GM10266 (cell line): Measurements from ENCODE around the gene REEP6.

Experiments
- DNase-seq: peaks from one replicate; pipeline ENCODE4 v3.0.0; 2012; ENCODE audit errors: extremely low spot score
- TF ChIP-seq, protein P1 (sequence below): IDR thresholded peaks from 2 replicates; pipeline ENCODE4 v1.5.1; 2012; ENCODE audit warnings: mild to moderate bottlenecking, low read depth; ENCODE audit not compliant: control insufficient read depth, insufficient read depth; ENCODE audit errors: missing control alignments

REEP6 gene

DNA sequence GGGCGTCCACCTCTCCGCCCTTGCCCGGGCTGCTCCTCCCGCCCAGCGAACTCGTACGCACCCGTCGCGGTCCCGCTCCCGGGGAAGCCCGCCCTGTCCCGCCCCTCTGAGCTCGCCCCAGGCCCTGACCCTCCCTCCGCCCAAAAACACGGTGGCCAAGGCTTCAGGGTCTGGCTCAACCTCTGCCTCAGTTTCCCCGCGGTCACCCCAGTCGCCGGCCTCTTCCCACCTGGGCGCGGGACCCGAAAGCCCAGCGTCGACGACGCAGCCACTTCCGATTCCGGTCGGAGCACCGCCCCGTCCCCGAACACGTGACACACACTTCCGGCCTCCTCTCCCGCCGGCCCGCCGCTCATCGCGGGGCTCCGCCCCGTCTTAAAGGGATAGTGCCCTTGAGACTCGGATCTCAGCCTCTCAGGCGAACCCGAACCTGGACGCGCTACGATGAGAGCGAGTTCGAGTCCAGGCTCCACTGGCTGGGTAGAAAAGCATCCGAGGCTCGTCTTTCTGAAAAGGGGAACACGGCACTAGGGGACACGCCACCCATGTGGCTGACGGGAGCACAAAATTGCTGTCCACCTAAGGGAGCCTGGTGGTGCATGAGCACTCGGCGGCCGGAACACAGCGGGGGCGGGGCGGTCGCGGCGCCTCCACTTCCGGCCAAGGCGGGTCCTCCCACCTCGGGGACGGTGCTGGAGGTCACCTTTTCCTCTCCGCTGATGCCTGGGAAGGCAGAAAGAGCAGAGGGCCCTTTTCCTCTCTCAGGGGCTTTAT, 11.9 kb upstream of the REEP6 start, which contains the start of gene C19orf25:
Gene C19orf25, minus strand, starts transcription at position 282 of the 774 bp plus-strand sequence. CDS start 312 bp downstream, outside the sequence.
- TF ChIP-seq, protein P1, sequence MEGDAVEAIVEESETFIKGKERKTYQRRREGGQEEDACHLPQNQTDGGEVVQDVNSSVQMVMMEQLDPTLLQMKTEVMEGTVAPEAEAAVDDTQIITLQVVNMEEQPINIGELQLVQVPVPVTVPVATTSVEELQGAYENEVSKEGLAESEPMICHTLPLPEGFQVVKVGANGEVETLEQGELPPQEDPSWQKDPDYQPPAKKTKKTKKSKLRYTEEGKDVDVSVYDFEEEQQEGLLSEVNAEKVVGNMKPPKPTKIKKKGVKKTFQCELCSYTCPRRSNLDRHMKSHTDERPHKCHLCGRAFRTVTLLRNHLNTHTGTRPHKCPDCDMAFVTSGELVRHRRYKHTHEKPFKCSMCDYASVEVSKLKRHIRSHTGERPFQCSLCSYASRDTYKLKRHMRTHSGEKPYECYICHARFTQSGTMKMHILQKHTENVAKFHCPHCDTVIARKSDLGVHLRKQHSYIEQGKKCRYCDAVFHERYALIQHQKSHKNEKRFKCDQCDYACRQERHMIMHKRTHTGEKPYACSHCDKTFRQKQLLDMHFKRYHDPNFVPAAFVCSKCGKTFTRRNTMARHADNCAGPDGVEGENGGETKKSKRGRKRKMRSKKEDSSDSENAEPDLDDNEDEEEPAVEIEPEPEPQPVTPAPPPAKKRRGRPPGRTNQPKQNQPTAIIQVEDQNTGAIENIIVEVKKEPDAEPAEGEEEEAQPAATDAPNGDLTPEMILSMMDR = no peak
- DNase-seq = peak; percentile 99

DNA sequence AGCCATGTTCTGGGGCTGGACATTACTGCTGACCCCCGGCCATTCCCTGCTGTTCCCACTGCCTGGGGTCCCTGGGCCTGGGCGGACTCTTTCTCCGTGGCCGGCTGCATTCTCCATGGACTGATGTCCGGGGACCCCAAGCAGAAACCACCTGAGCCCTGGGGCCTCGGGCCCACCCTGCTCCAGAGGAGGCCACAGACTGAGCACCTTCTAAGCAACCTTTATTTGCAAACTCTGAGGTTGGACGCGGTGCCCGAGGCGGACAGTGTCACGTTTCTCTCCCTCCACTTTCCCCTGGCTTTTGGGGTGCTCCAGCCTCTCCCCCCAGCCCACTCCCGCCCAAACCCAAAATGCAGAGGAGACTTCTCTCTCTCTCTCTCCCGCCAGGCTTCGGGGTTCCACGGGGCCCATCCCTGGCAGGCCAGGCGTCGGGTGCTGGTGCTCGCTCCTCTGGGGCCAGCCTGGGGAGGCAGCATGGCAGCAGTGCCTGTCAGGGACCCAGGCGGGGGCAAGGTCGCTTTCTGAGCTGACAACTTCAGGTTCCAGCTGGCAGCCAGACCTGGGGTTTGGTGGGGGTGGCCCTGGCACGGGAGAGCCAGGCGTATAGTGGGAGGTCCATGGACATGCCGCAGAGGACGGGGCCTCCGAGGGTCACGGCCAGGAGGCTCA, 9.6 kb upstream of the REEP6 start:
- TF ChIP-seq, protein P1 = no peak
- DNase-seq = no peak

DNA sequence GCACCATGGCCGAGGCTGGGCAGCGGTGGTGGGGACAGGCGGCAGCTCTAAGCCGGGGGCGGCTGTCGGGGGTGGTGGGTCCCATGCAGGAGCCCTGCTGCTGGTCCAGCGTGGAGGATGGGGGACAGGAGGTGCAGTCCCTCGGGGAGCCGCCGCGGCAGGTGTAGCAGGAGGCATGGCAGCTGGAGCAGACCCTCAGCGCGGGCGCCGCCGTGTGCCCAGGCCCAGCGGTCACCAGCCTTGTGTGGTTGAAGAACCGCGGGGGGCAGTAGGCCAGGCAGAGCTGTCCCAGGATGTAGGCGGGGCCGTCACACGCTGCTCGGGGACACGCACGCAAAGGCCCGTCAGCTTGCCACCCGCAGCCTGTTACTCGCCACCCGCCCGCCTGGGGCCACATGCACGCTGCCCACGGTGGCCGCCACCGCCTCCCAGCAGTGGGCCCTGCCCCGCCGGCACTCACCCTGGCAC, 9.1 kb upstream of the REEP6 start:
- TF ChIP-seq, protein P1 = no peak
- DNase-seq = no peak

DNA sequence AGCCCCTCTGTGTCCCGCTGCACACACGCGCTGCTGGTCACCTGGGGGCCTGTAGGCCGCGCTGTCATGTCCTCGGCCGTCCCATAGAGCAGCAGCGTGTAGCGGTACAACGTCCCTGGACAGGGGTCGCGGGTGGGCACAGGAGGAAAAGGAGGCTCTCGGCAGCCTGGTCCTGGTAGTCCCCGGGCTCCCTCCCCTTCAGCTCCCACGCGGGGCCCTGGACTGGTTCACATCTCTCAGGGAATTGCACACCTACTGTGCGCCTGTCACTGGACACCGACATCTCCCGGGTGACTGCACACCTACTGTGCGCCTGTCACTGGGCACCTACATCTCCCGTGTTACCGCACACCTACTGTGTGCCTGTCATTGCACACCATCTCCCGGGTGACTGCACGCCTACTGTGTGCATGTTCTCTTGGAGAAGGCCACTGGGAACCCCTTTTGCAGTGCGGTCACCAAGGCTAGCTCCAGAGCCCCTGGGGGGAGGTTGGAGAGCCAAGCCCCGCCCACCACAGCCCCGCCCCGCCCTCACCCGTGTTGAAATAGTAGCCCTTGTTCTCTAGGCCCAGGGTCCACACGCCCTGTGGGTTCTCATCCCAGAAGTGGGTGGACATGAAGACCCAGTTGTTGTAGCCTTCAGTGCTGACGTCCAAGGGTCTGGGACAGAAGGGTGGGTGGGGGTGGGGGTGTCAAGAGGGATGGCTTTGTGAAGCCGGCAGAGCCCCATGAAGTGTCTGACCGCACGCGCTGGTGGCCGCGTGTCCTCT, 8.4 kb upstream of the REEP6 start:
- no peak for DNase-seq
- TF ChIP-seq, protein P1 = no peak

DNA sequence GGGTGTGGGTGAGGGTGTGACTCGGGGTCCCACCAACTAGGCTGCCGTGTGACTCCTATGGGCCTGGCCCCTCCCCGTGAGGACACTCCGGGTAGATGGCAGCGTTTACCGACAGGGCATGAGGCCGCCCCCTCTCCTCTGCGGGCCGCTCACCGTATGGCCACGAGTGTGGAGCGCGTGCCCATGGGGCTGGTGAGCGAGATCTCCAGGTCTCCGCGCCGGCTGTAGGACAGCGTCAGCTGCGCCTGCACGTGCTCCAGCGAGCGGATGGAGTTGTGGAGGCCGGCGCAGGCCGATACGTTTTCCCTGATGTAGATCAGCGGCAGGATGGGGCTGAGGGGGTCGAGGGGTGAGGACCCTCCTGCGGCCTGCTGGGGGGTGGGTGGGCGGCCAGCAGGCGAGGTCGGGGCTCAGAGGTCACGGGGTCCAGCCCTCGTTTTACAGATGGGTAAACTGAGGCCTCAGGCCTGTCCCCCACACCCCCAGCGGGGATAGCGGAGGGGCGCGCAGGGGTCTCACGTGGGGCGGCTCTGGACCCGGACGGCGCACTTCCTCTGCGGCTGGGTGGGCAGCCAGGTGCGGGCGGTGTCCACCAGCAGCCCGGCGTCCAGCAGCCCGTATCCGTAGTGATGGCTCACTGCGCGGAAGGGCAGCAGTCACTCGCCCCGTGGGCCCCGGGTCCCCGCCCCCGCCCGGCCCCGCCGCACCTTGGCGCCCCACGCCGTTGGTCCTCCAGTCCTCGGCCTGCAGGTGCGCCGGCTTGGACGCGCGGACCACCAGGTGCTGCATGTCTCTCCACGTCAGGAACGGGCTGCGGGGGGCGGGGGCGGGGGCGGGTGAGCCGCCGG, 7.6 kb upstream of the REEP6 start:
- DNase-seq = no peak
- TF ChIP-seq, protein P1 = no peak

DNA sequence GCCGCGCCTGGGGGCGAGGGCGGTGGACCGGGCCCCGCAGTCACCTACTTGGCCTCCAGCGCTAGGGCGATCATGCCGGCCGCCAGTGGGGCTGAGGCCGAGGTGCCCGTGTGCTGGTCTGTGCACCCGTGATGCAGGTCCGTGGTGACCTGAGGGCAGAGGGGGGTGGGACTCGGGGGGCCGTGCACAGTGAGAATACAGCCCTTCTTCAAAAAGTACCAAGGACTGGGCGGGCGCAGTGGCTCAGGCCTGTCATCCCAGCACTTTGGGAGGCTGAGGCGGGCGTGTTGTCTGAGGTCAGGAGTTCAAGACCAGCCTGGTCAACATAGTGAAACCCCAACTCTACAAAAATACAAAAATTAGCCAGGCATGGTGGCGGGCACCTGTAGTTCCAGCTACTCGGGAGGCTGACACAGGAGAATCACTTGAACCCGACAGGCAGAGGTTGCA, 7.0 kb upstream of the REEP6 start:
- TF ChIP-seq, protein P1 = no peak

More for the DNA sequence above, 7.0 kb upstream of the REEP6 start:
- DNase-seq = no peak
